Endothelial cell of umbilical vein (primary cell): ENCODE results near the gene GRM5. TPM values are rescaled to one million over a fixed set of nuclear protein-coding genes. Genes with fewer than 3 reads are reported as not detected.

ENCODE experiments used
- BruUV-seq: library from RNA; stranded (reverse); fragments of 400-500 nt; replicated peaks from 2 replicates; lab custom pipeline; 2021; lab: Mats Ljungman, UMichigan
- CTCF ChIA-PET: fragments of 300-600, 350-600 bp; sonication (Branson Sonifier 250); formaldehyde crosslinking; loops from one replicate; lab custom pipeline; 2021; ENCODE audit warnings: antibody characterized with exemption, inconsistent platforms; lab: Charles Lee
- POLR2A ChIA-PET: fragments of 300-600, 350-600 bp; sonication (Branson Sonifier 250); formaldehyde crosslinking; loops from one replicate; lab custom pipeline; 2021; ENCODE audit warnings: antibody characterized with exemption, inconsistent platforms; lab: Charles Lee
- DNase-seq: peaks from one replicate; pipeline ENCODE4 v3.0.0-alpha.2; 2011; ENCODE audit warnings: low read depth, low spot score
- FAIRE-seq: peaks from 2 replicates; lab custom pipeline; 2011; peaks lifted over from hg19 to GRCh38; lab: Jason Lieb, UNC
- H2AFZ ChIP-seq: 2 replicates; pipeline ENCODE4 v1.6.0; 2012; ENCODE audit warnings: low read depth, low read length, control low read depth, inconsistent platforms
- H3K27ac ChIP-seq: 2 replicates; pipeline ENCODE4 v1.5.1; 2011; ENCODE audit warnings: low read depth, mild to moderate bottlenecking, control low read depth, low read length, moderate library complexity; ENCODE audit not compliant: insufficient read depth
- H3K27me3 ChIP-seq, 2 experiments: 2 replicates each; pipeline versions ENCODE4 v1.6.0 to v1.6.1; 2011; ENCODE audit warnings: low read length in 2 of 2, mixed read lengths in 1 of 2; ENCODE audit not compliant: control insufficient read depth in 2 of 2, insufficient read depth in 2 of 2
- H3K36me3 ChIP-seq, 2 experiments: 2 replicates in 1 of 2; 3 replicates in 1 of 2; pipeline ENCODE4 v1.5.1; 2011; ENCODE audit warnings: low read length in 2 of 2, mild to moderate bottlenecking in 1 of 2, moderate library complexity in 1 of 2; ENCODE audit not compliant: control insufficient read depth in 2 of 2, insufficient read depth in 2 of 2; ENCODE audit errors: extremely low read depth in 1 of 2
- H3K4me1 ChIP-seq: 3 replicates; pipeline ENCODE4 v1.5.1; 2011; ENCODE audit warnings: mild to moderate bottlenecking, low read length; ENCODE audit not compliant: control insufficient read depth, insufficient read depth; ENCODE audit errors: extremely low read depth
- H3K4me2 ChIP-seq: 2 replicates; pipeline ENCODE4 v1.6.1; 2011; ENCODE audit warnings: low read length, control low read depth, mixed read lengths; ENCODE audit not compliant: insufficient read depth
- H3K4me3 ChIP-seq, 3 experiments: fragments of 200-600 bp in 1 of 3; sonication (generic), shearing (Covaris generic) in 1 of 3; replicated peaks in 1 of 3; 2 replicates each; pipeline ENCODE4 v1.5.1; 2011 to 2016; ENCODE audit warnings: control low read depth in 3 of 3, low read length in 3 of 3, mild to moderate bottlenecking in 2 of 3, inconsistent platforms in 1 of 3, low read depth in 1 of 3, moderate library complexity in 1 of 3; ENCODE audit not compliant: insufficient read depth in 1 of 3
- H3K79me2 ChIP-seq: 2 replicates; pipeline ENCODE4 v1.6.0; 2012; ENCODE audit warnings: low read length, inconsistent platforms; ENCODE audit not compliant: control insufficient read depth, insufficient read depth
- H3K9ac ChIP-seq: replicated peaks from 2 replicates; pipeline ENCODE3; 2011; ENCODE audit warnings: low read length, control low read depth; ENCODE audit not compliant: insufficient read depth; ENCODE audit errors: extremely low read depth
- H3K9me1 ChIP-seq: replicated peaks from 3 replicates; pipeline ENCODE4 v1.6.0; 2011; ENCODE audit warnings: mild to moderate bottlenecking, low read length; ENCODE audit not compliant: control insufficient read depth, insufficient read depth; ENCODE audit errors: extremely low read depth
- H3K9me3 ChIP-seq: replicated peaks from 2 replicates; pipeline ENCODE4 v1.5.1; 2012; ENCODE audit warnings: low read length, inconsistent platforms; ENCODE audit not compliant: control insufficient read depth, insufficient read depth
- H4K20me1 ChIP-seq: replicated peaks from 2 replicates; pipeline ENCODE3; 2011; ENCODE audit warnings: mild to moderate bottlenecking, low read length; ENCODE audit not compliant: control insufficient read depth, insufficient read depth; ENCODE audit errors: extremely low read depth
- EZH2 ChIP-seq: IDR thresholded peaks from 2 replicates; pipeline ENCODE4 v1.6.1; 2012; ENCODE audit warnings: borderline replicate concordance, low read depth, mild to moderate bottlenecking, moderate library complexity, low read length, inconsistent platforms; ENCODE audit not compliant: severe bottlenecking
- FOS ChIP-seq: IDR thresholded peaks from 2 replicates; pipeline ENCODE4 v1.6.1; 2011; ENCODE audit warnings: mild to moderate bottlenecking, low read length, moderate library complexity, borderline replicate concordance; ENCODE audit not compliant: insufficient read depth
- GATA2 ChIP-seq: IDR thresholded peaks from 2 replicates; pipeline ENCODE4 v1.7.0; 2011; ENCODE audit warnings: low read depth, mild to moderate bottlenecking, moderate library complexity, mixed read lengths, low read length; ENCODE audit not compliant: insufficient read length, insufficient read depth
- JUN ChIP-seq: IDR thresholded peaks from 2 replicates; pipeline ENCODE4 v1.6.1; 2011; ENCODE audit warnings: borderline replicate concordance, low read depth; ENCODE audit not compliant: insufficient read length, insufficient read depth
- MYC ChIP-seq: IDR thresholded peaks from one replicate; pipeline ENCODE4 v1.6.1; 2011; ENCODE audit warnings: mild to moderate bottlenecking, low read depth, low read length
- POLR2A ChIP-seq: IDR thresholded peaks from 2 replicates; pipeline ENCODE4 v1.6.1; 2012; ENCODE audit warnings: low read depth, mild to moderate bottlenecking, control low read depth, low read length
- POLR2AphosphoS5 ChIP-seq: IDR thresholded peaks from 2 replicates; pipeline ENCODE4 v1.6.1; 2012; ENCODE audit warnings: low read depth, mild to moderate bottlenecking, control low read depth, low read length, moderate library complexity; ENCODE audit not compliant: insufficient read depth
- dilution Hi-C: fragments of 300-500 bp; cut with MboI; formaldehyde crosslinking; loops from one replicate; pipeline ENCODE4 v1.15.0; 2019; ENCODE audit warnings: low sequenced_read_pairs; ENCODE audit not compliant: extremely low pct_ligation_motif_present
- intact Hi-C: fragments of 100-400 bp; cut with micrococcal nuclease; formaldehyde crosslinking; loops from one replicate; pipeline ENCODE4 v1.10.0; 2022
- polyA plus RNA-seq, 4 experiments: library from polyadenylated mRNA; depleted of rRNA in 3 of 4; stranded (reverse) in 3 of 4; unstranded in 1 of 4; fragments of >200 nt; gene quantifications; 2 replicates each; pipeline versions ENCODE4 v1.2.1 to v1.2.3, GENCODE V29; 2011 to 2012; ENCODE audit warnings: missing spikeins in 1 of 4
- total RNA-seq: library from RNA; stranded (reverse); gene quantifications from 2 replicates; pipeline ENCODE4 v1.2.3, GENCODE V29; 2021
- TF ChIP-seq, protein P1 (sequence below), 2 donors: IDR thresholded peaks; 1 replicate in 1 of 2; 2 replicates in 1 of 2; pipeline ENCODE4 v1.5.1; 2011; ENCODE audit warnings: low read length in 2 of 2, mild to moderate bottlenecking in 2 of 2, moderate library complexity in 2 of 2, control low read depth in 1 of 2, inconsistent platforms in 1 of 2, low read depth in 1 of 2; ENCODE audit not compliant: insufficient read depth in 1 of 2; ENCODE audit errors: extremely low read depth in 1 of 2
- TF ChIP-seq, protein P2 (sequence below): IDR thresholded peaks from 2 replicates; pipeline ENCODE4 v1.6.1; 2011; ENCODE audit not compliant: insufficient read depth, insufficient read length

The GRM5 gene
- total and polyA plus RNA-seq, 2 donors (not counting 3 experiments of a cell fraction or from before 2014, with no cell fraction given) = 0.10 to 0.11 TPM

- no peaks in the 10 kb centered on the region for H3K27me3 ChIP-seq
- FAIRE-seq = peak; percentile 96
- intact Hi-C loops (loop anchor here (1.0 to 5.0 kb wide), 5 partner anchors 19 to 254 kb away; partner anchors contain the start of gene CTSC), dilution Hi-C loops (no loop called here)
- TF ChIP-seq FOS (peak; percentile 93), MYC (no peak), POLR2AphosphoS5 (peak; percentile 50), GATA2 (no peak), POLR2A (peak; percentile 25), EZH2 (no peak), JUN (peak; percentile 98)
- TF ChIP-seq, protein P1, sequence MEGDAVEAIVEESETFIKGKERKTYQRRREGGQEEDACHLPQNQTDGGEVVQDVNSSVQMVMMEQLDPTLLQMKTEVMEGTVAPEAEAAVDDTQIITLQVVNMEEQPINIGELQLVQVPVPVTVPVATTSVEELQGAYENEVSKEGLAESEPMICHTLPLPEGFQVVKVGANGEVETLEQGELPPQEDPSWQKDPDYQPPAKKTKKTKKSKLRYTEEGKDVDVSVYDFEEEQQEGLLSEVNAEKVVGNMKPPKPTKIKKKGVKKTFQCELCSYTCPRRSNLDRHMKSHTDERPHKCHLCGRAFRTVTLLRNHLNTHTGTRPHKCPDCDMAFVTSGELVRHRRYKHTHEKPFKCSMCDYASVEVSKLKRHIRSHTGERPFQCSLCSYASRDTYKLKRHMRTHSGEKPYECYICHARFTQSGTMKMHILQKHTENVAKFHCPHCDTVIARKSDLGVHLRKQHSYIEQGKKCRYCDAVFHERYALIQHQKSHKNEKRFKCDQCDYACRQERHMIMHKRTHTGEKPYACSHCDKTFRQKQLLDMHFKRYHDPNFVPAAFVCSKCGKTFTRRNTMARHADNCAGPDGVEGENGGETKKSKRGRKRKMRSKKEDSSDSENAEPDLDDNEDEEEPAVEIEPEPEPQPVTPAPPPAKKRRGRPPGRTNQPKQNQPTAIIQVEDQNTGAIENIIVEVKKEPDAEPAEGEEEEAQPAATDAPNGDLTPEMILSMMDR (IDR thresholded peaks at IDR 0.05; ENCODE audit: extremely low read depth in 1 of 2, insufficient read depth in 1 of 2, low read depth in 1 of 2, low read length in 2 of 2) = no peak
- TF ChIP-seq, protein P2, sequence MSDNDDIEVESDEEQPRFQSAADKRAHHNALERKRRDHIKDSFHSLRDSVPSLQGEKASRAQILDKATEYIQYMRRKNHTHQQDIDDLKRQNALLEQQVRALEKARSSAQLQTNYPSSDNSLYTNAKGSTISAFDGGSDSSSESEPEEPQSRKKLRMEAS = no peak
- peaks cover 37% of the 10 kb centered on the region for H3K4me1 ChIP-seq
- no peaks in the 10 kb centered on the region for H3K36me3 ChIP-seq
- no peaks in the 10 kb centered on the region for H3K79me2 ChIP-seq
- no peak overlapping the region for H3K4me3 ChIP-seq
- DNase-seq = peak; percentile 92
- H3K4me2 ChIP-seq = peak overlapping the region; percentile 83
- no peaks in the 10 kb centered on the region for H3K9me1 ChIP-seq
- peak overlapping the region; percentile 88 for H3K27ac ChIP-seq
- peak overlapping the region; percentile 72 for H3K9ac ChIP-seq
- H2AFZ ChIP-seq = no peak overlapping the region
- BruUV-seq = TSS peak; percentile 98
- ChIA-PET CTCF (interaction anchor here (0.6 to 4.2 kb wide), 9 partner anchors 8 to 520 kb away, joined by 3 to 27 read pairs (median 3); no protein-coding TSS in a partner anchor), POLR2A (interaction anchor here (0.5 to 1.0 kb wide), 4 partner anchors 19 to 200 kb away, joined by 3 to 5 read pairs (median 4); partner anchors contain the start of gene CTSC)
- H3K9me3 ChIP-seq = no peaks in the 10 kb centered on the region
- H4K20me1 ChIP-seq = no peaks in the 10 kb centered on the region
These were observed 529.8 kb downstream of the GRM5 start for GRCh38 chr11:88535916-88536547.
